ENCODE measurements around the gene FHDC1. TPM values are rescaled to one million over a fixed set of nuclear protein-coding genes. Genes with fewer than 3 reads are reported as not detected.

The FHDC1 gene
- total RNA-seq, 1 experiment from 2014 or later = 0.21 TPM

GRCh38 chr4:152909901-152910300 lies 26.2 kb upstream of the FHDC1 start:
- no TSS peak for BruUV-seq (replicated peaks)
- Histone ChIP-seq H3K36me3 (ENCODE audit: control insufficient read depth, insufficient read depth, low read length) (no peaks in the 10 kb centered on the region), H3K27me3 (ENCODE audit: control insufficient read depth, insufficient read depth, low read length) (no peaks in the 10 kb centered on the region), H3K9me3 (ENCODE audit: control insufficient read depth, insufficient read depth, low read depth, low read length) (no peaks in the 10 kb centered on the region), H3K27ac (ENCODE audit: low read length) (no peak overlapping the region), H3K4me1 (ENCODE audit: control insufficient read depth, insufficient read depth, low read length) (no peaks in the 10 kb centered on the region), H3K4me3 (ENCODE audit: low read depth in 2 of 2, low read length in 2 of 2) (no peak overlapping the region)
- DNase-seq (ENCODE audit: low read depth, low spot score) (no peak), ATAC-seq (no peak)
- POLR2A ChIA-PET = no interaction called here
- no peak for TF ChIP-seq TCF7L2 (IDR thresholded peaks at IDR 0.05; ENCODE audit: low read depth, low read length)
- TF ChIP-seq POLR2AphosphoS5 (IDR thresholded peaks at IDR 0.05; ENCODE audit: low read depth, low read length) = no peak
- TF ChIP-seq, protein P1, sequence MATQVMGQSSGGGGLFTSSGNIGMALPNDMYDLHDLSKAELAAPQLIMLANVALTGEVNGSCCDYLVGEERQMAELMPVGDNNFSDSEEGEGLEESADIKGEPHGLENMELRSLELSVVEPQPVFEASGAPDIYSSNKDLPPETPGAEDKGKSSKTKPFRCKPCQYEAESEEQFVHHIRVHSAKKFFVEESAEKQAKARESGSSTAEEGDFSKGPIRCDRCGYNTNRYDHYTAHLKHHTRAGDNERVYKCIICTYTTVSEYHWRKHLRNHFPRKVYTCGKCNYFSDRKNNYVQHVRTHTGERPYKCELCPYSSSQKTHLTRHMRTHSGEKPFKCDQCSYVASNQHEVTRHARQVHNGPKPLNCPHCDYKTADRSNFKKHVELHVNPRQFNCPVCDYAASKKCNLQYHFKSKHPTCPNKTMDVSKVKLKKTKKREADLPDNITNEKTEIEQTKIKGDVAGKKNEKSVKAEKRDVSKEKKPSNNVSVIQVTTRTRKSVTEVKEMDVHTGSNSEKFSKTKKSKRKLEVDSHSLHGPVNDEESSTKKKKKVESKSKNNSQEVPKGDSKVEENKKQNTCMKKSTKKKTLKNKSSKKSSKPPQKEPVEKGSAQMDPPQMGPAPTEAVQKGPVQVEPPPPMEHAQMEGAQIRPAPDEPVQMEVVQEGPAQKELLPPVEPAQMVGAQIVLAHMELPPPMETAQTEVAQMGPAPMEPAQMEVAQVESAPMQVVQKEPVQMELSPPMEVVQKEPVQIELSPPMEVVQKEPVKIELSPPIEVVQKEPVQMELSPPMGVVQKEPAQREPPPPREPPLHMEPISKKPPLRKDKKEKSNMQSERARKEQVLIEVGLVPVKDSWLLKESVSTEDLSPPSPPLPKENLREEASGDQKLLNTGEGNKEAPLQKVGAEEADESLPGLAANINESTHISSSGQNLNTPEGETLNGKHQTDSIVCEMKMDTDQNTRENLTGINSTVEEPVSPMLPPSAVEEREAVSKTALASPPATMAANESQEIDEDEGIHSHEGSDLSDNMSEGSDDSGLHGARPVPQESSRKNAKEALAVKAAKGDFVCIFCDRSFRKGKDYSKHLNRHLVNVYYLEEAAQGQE (IDR thresholded peaks at IDR 0.05; ENCODE audit: insufficient read depth in 1 of 2, low read depth in 2 of 2, low read length in 1 of 2) = no peak
- no peak for TF ChIP-seq SIN3A (IDR thresholded peaks at IDR 0.05; ENCODE audit: borderline replicate concordance, insufficient read depth, low read depth, low read length)
- TF ChIP-seq, protein P2, sequence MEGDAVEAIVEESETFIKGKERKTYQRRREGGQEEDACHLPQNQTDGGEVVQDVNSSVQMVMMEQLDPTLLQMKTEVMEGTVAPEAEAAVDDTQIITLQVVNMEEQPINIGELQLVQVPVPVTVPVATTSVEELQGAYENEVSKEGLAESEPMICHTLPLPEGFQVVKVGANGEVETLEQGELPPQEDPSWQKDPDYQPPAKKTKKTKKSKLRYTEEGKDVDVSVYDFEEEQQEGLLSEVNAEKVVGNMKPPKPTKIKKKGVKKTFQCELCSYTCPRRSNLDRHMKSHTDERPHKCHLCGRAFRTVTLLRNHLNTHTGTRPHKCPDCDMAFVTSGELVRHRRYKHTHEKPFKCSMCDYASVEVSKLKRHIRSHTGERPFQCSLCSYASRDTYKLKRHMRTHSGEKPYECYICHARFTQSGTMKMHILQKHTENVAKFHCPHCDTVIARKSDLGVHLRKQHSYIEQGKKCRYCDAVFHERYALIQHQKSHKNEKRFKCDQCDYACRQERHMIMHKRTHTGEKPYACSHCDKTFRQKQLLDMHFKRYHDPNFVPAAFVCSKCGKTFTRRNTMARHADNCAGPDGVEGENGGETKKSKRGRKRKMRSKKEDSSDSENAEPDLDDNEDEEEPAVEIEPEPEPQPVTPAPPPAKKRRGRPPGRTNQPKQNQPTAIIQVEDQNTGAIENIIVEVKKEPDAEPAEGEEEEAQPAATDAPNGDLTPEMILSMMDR (IDR thresholded peaks at IDR 0.05) = no peak
- CTCF ChIA-PET = no interaction called here
- intact Hi-C loops (cut with micrococcal nuclease; ENCODE audit: unreplicated experiment) = no loop called here
- in situ Hi-C loops (cut with HindIII; ENCODE audit: low pct_unique_long_range_greater_than_20kb, low sequenced_read_pairs) = no loop called here

DNA sequence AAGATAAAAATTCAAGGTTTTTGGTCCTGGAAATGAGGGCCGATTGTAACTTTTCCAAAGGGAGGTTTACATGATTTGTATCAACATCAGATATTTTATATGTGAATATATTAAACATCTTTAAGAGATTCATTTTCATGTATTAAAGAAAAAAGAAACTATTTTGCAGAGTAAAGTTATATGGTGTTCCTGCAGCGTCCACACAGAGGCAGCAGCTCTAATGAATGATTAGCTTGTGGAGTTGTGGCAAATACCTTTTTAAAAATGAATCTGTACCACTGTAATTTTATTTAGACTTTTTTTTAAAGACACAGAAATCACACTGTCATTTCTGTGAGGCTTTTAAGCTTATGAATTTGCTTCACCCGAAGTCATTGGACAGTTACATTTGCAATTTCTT lies 25.6 kb upstream of the FHDC1 start:
- ChIA-PET CTCF (no interaction called here), POLR2A (no interaction called here)
- no peak overlapping the region for H3K4me3 ChIP-seq (ENCODE audit: low read depth in 2 of 2, low read length in 2 of 2)
- DNase-seq (ENCODE audit: low read depth, low spot score) = no peak
- H3K9me3 ChIP-seq (ENCODE audit: control insufficient read depth, insufficient read depth, low read depth, low read length) = no peaks in the 10 kb centered on the region
- in situ Hi-C loops (cut with HindIII; ENCODE audit: low pct_unique_long_range_greater_than_20kb, low sequenced_read_pairs) (no loop called here), intact Hi-C loops (cut with micrococcal nuclease; ENCODE audit: unreplicated experiment) (no loop called here)
- no peaks in the 10 kb centered on the region for H3K27me3 ChIP-seq (ENCODE audit: control insufficient read depth, insufficient read depth, low read length)
- ATAC-seq = no peak
- TF ChIP-seq, protein P2 (IDR thresholded peaks at IDR 0.05) = no peak; the same call in 1 of the 2 replicates
- no peak for TF ChIP-seq TCF7L2 (IDR thresholded peaks at IDR 0.05; ENCODE audit: low read depth, low read length)
- TF ChIP-seq SIN3A (IDR thresholded peaks at IDR 0.05; ENCODE audit: borderline replicate concordance, insufficient read depth, low read depth, low read length) = no peak
- TF ChIP-seq POLR2AphosphoS5 (IDR thresholded peaks at IDR 0.05; ENCODE audit: low read depth, low read length) = no peak
- TF ChIP-seq, protein P1 (IDR thresholded peaks at IDR 0.05; ENCODE audit: insufficient read depth in 1 of 2, low read depth in 2 of 2, low read length in 1 of 2) = no peak
- no peak overlapping the region for H3K27ac ChIP-seq (ENCODE audit: low read length)
- H3K4me1 ChIP-seq (ENCODE audit: control insufficient read depth, insufficient read depth, low read length) = no peaks in the 10 kb centered on the region
- BruUV-seq (replicated peaks) = no TSS peak
- H3K36me3 ChIP-seq (ENCODE audit: control insufficient read depth, insufficient read depth, low read length) = no peaks in the 10 kb centered on the region
